HG03460 (cell line): ENCODE results near the gene PAX5.

ENCODE experiments used
- ATAC-seq: cut with Tn5 transposase; IDR thresholded peaks from one replicate; pipeline ENCODE4 v1.9.1; 2021; ENCODE audit not compliant: unreplicated experiment

The PAX5 gene

DNA sequence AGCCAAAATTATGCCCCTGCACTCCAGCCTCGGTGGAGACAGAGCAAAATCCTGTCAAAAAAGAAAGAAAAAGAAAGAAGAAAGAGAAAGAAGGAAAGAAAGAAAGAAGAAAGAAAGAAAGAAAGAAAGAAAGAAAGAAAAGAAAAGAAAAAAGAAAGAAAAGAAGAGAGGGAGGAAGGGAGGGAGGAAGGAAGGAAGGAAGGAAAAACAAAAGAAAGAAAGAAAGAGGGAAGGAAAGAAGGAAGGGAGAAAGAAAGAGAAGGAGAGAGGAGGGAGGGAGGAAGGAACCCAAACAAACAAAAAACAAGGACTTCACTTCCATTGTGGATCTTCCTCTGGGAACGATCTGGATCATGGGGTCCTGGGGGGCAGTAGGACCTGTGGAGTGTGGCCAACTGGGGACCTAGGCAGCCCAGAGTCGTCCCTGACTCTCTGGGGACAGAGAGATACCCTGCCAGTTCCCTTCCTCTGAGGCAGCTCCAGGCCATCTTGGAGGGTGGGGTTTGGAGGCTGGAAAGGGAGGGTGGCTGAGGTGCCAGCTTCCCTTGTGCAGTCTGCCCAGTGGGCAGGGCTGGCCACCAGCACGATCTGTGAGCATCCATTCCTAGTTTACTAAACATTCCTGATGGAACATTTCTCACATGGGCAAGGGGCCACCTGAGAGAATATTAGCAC lies 216.8 kb downstream of the PAX5 start:
- ATAC-seq: no peak

DNA sequence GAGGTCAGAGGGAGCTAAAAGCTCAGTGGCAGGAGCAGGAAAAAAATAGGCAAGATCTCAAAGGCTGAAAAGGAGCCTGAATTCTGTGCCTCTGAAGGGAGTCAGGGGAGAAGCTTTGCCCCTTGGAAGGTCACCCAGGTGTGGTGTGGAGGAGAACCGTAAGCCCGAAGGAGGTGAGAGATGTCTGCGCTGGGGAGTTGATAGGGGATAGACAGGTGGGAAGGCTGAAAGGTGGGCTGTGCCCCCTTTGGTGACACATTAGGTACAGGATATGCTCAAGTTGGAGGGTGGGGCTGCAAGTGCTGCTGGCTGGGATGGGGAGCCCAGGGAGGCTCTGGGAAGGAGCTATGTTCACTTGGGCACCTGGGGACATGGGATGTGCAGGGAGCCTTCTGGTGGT lies 217.7 kb downstream of the PAX5 start:
- ATAC-seq: no peak

DNA sequence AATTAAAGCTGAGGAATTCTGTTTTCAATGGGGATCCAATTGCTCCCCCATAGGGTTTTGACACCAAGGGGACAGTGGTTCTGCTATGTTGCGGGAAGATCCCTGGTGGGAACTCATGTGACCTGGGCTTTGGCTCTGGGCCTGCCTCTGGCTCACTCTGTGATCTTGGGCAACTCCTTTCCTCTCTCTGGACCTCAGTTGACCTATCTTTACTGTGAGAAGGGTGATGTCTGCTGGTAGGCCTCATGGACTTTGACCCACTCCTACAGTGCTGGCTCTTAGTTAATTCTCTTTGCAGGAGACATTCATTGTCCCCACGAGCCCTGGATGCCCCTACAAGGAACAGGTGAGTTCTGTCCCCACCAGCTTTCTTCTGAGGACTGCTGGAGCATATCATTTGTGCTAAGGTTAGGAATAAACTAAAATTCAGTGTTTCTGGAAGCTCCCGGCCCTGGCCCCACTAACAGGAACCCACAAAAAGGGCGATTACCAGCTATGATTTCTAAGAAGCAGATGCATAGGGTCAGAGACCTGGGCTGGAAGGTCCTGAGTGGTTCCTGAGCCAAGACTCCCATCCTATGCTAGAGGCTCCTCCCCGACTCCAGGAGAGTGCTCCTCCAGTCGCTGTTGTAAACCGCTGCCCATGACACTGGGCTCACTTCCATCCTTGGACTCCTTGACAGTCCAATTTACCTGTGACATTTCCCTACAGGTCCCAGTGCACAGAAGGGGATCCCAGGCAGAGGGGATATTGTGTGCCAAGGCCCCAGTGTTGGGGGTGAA lies 218.3 kb downstream of the PAX5 start:
- ATAC-seq: no peak

DNA sequence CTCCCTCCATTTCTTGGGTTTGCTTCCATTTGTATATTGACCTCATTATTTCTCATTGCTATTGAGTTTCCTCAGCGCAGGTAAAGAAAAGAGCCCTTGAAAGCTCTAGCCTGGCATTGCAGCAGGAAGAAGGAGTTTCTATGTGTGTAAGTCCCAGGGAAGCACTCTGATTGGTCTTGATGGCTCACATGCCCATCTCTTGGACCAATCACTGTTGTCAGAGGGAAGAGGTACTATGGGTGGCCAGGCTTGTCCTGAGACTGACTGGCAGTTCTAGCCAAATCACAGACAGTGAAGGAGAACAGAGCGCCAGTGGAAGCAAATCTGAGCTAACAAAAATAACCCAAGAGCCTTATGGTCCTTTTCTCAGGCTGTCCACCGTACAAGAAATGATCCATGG lies 219.0 kb downstream of the PAX5 start:
- ATAC-seq: no peak

DNA sequence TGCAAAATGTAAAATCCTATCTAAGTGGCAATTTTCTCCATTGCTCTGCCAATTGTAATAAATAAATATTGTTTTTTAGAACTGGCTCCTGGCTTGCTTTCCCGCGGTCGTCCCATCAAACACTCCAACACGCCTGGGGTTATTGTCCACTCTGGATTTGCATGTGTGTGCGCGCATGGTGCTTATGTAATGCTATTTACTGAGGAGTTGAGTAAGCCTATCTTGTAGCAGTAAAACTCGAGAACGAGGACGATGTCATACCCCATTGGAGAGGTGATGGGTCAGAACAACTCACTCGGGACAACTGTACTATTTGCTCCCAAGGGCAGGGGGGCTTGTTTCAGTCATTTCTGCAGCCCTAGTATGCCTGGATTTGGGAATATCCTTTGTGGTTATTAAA lies 220.9 kb downstream of the PAX5 start:
- ATAC-seq: no peak

DNA sequence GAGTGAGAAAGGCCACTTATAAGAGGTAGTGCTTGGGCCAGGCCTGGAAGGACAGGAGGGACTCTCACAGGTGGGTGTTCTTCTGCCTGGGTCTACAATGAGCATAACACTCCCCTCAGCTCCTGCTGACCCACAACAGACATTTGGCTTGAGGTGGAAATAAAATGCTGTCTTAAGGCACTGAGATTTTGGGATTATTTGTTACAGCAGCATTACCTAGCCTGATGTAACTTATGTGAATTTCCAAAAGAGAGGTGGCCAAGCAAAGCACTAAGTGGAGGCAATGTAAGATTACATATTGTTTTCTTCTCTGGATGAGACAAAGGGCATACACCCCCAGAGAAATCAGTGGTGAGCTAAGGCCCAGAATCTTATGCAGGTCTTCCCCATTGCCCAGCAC lies 221.5 kb downstream of the PAX5 start:
- ATAC-seq: no peak

DNA sequence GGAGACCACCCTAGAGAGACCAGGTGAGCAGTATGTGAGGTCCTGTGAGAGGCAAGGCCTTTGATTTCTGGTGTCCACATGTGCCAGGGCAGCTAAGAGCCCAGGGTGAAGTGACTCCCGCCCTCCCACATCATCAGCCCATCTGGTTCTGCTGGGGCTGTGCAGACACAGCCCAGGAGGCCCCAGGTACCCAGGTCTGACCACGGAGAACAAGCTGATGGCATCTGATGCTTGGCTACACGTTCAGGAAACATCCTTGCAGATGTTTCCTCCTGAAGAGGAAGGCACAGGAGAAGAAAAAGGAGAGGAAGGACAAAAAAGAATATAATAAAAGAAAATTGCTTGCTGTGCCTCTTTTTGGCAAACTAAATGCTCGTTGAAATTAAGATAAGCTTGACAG lies 225.8 kb downstream of the PAX5 start:
- no peak for ATAC-seq

DNA sequence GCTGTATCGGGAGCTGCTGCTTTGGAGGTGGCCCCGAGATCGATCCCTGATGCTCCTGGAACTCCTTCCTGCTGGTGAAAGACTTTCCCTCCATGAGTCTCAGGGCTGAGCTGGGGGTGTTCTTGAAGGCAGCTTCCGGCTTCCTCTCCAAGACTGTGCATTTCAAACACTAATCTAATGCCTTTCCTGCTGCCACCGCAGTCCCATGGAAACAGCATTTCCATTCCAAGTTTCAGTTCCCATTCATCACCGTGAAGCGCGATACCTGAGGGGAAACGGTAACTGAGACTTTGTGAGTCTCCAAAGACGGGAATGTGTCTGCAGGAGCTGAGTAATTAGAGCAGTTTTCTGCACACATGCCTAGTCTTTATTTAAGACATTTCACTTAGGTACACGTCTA lies 230.1 kb downstream of the PAX5 start:
- ATAC-seq: no peak

DNA sequence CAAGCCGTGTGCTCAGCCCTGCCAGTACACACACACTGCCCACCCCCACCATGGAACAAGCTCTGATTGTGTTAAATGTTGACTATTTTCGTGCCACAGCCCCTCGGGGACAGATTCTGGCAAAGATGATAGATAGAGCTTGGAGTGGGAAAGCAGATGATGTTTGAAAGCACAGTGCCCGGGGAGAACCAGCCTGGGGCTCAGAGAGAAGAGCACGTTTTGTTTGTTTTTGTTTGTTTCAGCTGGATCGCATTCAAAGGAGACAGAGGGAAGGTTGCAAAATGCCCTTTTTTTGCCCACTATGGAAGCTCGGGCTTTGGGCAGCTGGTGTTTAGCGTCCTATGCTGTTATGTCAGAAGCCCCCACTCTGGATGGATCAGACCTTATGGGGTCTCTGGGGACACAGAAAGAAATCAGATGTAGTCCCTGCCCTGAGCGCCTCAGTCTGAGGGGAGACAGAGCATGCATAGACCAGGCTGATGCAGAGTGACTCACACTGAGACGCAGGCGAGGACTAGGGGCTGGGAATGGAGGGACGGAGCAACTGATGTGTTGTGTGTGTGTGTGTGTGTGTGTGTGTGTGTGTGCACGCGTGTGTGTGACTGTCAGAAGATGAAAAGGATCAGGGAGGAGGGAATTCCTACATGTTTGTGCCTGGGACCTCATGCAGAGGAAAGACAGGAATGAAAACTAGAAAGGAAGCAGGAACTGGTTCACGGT lies 231.7 kb downstream of the PAX5 start:
- ATAC-seq: no peak

DNA sequence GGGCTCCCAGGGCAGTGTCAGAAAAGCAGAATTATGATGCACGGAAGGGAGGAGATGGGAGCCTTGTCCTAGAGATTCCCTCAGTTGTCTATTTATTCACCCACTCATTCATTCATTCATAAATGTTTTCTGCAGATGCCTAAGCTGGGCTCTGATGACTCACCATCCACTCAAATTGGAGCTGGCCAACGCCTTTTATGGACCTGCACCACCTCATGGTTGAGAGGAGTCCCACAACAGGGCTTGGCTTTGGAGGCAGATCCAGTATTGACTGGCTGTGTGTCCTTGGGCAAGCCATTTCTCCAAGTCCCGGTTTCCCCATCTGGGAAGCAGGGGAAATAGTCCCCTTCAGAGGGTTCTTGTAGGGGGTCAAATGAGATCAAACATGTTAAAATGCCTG lies 233.6 kb downstream of the PAX5 start:
- no peak for ATAC-seq

DNA sequence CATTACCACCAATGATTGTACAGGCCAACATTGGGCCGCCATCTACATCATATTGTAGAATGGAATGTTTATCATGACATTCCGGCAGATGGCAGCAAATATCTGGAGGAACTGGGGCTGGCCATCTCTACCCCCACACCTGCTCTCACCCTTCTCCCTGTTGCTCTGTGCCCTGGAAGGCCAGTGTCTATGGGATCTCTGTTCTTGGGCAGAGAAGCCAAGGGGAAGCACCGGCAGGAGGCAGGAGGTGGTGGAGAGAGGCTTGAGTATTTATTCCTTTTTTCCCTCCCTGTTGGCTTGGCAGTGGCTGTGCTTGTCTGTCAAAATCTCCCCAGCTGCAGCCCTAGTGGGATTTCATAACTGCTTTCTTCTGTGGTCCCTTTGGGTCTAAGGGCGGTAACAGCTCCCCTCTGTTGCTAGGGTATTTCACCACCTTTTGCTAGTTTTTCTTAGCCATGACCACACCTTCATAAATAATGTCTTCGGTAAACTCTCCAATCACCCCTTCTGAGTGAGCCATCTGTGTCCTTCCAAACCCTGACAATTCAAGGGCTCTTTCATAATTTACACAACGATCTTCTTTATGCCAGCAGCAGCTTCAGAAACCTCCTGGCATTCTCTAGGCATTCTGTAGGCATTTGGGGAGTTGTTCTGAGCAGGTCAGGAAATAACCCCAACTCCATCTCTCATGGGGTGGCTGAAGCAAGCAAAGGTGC lies 235.6 kb downstream of the PAX5 start:
- no peak for ATAC-seq

DNA sequence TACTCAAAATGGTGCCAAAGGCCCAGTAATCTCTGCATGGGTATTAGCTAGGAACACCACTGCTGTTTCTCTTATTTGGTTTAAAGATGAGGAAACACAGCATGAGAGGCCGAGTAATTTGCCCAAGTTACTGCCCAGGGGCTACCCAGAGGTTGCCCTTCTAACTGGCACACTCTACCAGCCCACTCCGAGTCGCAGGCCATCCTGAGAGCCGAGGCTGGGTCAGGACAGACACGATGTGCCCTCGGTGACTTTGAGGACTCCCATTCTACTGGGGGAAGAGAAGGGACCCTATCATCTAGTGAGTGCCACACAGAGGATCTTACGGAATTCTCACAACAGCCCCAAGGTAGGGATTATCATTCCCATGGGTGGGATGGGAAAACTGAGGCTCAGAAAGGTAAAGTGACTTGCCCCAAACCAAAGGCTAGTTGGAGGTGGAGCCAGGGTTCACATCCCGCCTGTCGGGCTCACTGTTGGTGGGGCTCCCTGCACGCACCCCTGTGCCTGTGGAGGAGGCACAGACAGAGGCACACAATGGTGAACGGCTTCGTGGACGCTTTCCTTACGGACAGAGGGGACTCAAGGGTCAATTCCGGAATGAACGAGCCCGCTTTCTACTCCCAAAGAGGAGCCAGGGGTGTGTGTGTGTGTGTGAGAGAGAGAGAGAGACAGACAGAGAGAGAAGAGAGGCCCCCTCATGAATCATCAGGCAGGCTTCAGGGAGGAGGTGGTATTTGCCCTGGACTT lies 236.4 kb downstream of the PAX5 start:
- ATAC-seq: no peak

DNA sequence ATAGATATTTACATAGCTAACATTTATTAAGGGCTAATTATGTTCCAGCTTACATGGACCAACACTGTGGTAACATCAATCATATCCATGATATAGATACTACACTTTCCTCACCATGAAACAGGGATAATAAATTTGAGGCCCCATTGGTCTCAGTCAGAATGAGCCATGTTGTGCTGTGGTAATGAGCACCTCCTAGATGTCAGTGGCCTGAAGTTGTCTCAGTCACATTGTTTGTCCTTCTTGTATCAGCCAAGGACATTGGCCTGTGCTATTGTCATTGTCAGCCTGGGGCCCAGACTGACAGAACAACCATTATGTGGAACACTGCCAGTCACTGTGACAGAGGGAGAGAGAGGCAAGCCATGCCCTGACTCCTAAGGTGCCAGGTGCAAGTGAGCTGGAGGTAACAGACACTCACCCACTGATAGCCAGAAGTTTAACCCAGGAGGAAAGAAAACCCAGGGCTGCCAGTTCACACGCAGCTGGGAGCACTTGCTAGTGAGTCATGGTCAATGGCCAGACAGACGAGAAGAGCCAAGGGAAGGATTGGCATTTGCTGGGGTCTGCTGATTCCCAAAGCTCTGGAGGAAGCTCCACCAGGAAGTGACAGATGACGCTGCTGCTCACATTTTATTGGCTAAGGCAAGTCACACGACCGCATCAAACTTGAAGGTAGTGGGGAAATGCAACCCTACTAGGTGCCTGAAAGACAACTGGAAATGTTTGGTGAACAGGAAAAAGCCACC lies 237.2 kb downstream of the PAX5 start:
- ATAC-seq: no peak

DNA sequence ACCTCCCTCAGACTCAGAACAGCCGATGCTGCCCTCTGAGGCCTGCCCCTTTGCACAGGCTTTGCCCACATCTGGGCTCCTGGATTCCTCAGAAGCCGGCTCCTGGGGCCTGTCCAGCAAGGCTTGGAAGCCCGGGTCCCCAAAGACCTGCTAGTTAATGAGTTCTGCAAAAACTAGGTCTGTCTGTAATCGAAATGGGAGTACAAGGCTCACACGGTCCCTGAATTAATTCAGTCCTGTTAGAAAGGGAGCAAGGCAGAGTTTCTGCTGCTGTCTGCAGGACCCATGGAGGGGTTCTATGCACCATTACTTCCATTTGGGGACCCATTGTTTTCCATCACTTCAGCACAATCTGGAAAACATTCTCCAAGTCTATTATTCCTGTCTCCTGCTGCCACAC lies 239.6 kb downstream of the PAX5 start:
- ATAC-seq: no peak

DNA sequence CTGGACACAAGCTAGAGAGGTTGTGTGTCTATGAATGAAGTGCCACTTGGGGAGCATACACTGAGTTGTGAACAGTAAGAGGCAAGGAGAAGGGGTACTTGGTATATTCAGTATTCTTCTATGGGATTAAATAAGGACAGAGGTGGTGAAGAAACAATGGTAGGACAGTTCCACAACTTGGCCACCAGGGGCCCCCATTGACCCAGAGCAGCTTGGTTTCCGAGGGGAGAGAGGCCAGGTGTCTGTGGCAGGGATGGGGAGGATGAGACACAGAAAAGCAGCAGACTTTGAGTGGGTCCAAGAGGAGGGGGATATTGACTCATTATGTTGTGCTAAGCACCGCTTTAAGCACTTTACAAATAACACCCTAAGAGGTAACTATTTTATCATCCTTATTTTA lies 240.8 kb downstream of the PAX5 start:
- ATAC-seq: no peak

DNA sequence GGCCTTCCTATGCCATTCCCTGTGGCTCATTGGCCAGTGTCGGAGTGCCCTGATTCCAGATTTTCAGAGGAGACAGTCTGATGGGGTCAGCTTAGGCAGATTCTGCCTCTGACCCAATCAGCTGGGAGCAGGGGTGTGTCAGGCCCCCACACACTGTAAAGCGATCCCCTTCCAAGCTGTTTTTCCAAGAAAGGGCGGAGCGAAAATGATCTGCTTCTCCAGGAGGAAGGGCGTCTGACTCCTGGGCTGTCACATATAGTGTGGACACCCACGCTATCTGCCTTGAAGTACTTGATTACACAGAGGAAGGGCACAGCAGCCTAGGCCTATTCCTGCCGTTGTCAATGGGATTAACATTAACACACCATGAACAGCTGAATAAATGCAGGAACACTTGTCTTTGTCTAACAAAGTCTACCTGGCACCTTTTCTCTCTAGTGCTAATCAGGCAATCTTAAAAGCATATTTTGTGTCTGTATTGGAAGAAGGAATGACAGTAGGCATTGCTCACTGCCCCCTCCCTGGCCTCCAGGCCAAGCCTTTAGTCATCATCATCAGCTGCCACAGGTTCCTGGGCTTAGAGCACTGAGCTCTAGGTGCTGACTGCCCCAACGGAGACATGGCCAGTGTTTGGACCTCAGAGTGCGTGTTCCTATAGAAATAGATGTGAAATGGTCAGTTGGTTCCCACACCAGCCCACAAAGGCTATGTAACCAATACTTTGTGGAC lies 242.7 kb downstream of the PAX5 start:
- ATAC-seq: no peak

DNA sequence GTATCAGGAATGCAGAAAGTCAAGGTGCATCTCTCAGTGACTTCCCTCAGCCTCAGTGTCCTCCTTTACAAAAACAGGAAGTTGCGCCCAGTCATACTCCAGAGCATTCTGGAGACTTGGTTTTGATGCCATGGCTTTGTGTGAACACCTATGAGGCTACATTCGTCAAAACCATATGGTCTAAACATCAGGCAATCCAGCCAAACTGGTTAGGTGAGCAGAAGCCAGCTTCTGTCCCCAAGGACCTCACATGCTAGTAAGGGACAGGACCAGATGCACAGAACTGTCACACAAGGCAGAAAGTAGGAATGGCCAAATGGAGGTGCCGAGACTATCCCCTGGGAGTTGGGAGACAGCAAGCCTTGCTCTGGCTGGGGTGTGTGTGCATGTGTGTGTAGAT lies 244.2 kb downstream of the PAX5 start:
- ATAC-seq: no peak

DNA sequence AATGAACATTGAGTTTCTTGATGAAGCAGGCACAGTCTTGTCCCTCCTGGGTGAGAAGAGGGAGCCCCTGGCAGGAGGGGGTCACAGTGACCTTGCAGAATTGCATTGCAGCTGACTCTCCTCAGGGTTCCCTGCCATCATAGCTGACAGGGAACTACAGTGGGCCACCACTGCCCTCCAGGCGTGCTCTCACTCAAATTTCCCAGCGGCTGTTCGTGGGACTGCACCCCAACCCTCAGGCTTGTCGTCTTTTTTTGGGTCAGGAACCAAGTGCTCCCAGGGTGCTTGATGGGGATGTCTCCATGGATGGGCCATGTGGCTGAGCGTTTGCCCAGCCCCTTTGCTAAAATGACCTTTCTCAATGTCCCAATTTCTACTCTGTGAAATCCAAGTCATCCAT lies 245.5 kb downstream of the PAX5 start:
- ATAC-seq: no peak

DNA sequence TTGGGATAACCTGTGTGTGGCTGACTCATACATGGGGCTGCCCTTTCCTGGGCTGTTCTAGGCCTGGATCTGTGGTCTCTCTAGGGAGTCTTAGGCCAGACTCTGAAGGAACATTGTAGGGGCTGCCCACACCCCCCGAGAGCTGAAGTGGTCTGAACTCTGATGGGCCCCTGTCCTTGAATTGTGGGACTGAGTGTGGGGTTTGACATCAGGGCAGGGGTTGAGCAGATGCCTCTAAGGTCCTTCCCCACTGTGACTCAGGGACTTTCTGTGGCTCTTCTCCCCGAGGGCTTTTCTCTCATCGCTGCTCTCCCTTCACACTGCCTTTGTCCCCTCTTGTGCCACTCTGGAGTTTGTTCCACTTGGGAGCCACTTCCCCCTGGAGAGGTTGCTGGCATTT lies 246.4 kb downstream of the PAX5 start:
- ATAC-seq: no peak
